OCI-LY1 (cell line): ENCODE measurements around the gene SH3RF3.

Experiments
- H2AFZ ChIP-seq: fragments of 200-600 bp; sonication (generic), shearing (Covaris generic); 2 replicates; pipeline ENCODE4 v1.6.0; 2014; ENCODE audit warnings: antibody characterized with exemption, mild to moderate bottlenecking, low read length
- H3F3A ChIP-seq: fragments of 200-600 bp; sonication (generic), shearing (Covaris generic); 2 replicates; pipeline ENCODE4 v1.6.0; 2014; ENCODE audit warnings: mild to moderate bottlenecking, antibody characterized with exemption, low read length, moderate library complexity; ENCODE audit not compliant: insufficient read depth
- H3K27ac ChIP-seq: fragments of 200-600 bp; sonication (generic); 2 replicates; pipeline ENCODE4 v1.5.1; 2014; ENCODE audit warnings: low read length, mixed run types, mild to moderate bottlenecking, low read depth; ENCODE audit not compliant: poor library complexity, severe bottlenecking
- H3K27me3 ChIP-seq: fragments of 200-600 bp; sonication (generic); 2 replicates; pipeline ENCODE4 v1.6.0; 2014; ENCODE audit warnings: antibody characterized with exemption, mild to moderate bottlenecking, low read length, moderate library complexity; ENCODE audit not compliant: insufficient read depth
- H3K36me3 ChIP-seq: fragments of 200-600 bp; sonication (generic); 2 replicates; pipeline ENCODE4 v1.6.1; 2014; ENCODE audit warnings: mild to moderate bottlenecking, antibody characterized with exemption, low read length, moderate library complexity, mixed read lengths; ENCODE audit not compliant: insufficient read depth
- H3K4me1 ChIP-seq: fragments of 200-600 bp; sonication (generic); 2 replicates; pipeline ENCODE4 v1.5.1; 2014; ENCODE audit warnings: mild to moderate bottlenecking, low read length, moderate library complexity; ENCODE audit not compliant: insufficient read depth, severe bottlenecking
- H3K4me2 ChIP-seq: fragments of 200-600 bp; sonication (generic), shearing (Covaris generic); 2 replicates; pipeline ENCODE4 v1.6.1; 2014; ENCODE audit warnings: low read length
- H3K4me3 ChIP-seq: fragments of 200-600 bp; sonication (generic); 2 replicates; pipeline ENCODE4 v1.5.1; 2014; ENCODE audit warnings: low read length, low read depth, mild to moderate bottlenecking, mixed read lengths; ENCODE audit not compliant: poor library complexity, severe bottlenecking
- H3K79me2 ChIP-seq: fragments of 200-600 bp; shearing (Covaris generic); 2 replicates; pipeline ENCODE4 v1.6.1; 2016; ENCODE audit warnings: mixed run types, low read length, mixed read lengths; ENCODE audit not compliant: insufficient read depth
- H3K9ac ChIP-seq: fragments of 200-600 bp; sonication (generic), shearing (Covaris generic); 2 replicates; pipeline ENCODE4 v1.6.1; 2014; ENCODE audit warnings: mild to moderate bottlenecking, low read length, mixed read lengths
- H3K9me2 ChIP-seq: fragments of 200-600 bp; sonication (generic), shearing (Covaris generic); 2 replicates; pipeline ENCODE4 v1.6.1; 2014; ENCODE audit warnings: low read depth, mild to moderate bottlenecking, low read length, mixed read lengths
- H3K9me3 ChIP-seq: fragments of 200-600 bp; shearing (Covaris generic); 2 replicates; pipeline ENCODE4 v1.6.1; 2014; ENCODE audit warnings: low read length, mixed read lengths
- H4K20me1 ChIP-seq: fragments of 200-600 bp; sonication (generic), shearing (Covaris generic); 2 replicates; pipeline ENCODE4 v1.6.0; 2016; ENCODE audit warnings: mild to moderate bottlenecking, low read length; ENCODE audit not compliant: insufficient read depth
- CTCF ChIP-seq: fragments of 200-600 bp; sonication (generic), shearing (Covaris generic); IDR thresholded peaks from 2 replicates; pipeline ENCODE4 v1.5.1; 2017; ENCODE audit warnings: mild to moderate bottlenecking, antibody characterized with exemption, low read length, moderate library complexity, mixed read lengths
- EZH2 ChIP-seq: fragments of 200-600 bp; sonication (generic), shearing (Covaris generic); IDR thresholded peaks from 2 replicates; pipeline ENCODE4 v1.8.0; 2017; ENCODE audit warnings: borderline replicate concordance, mixed run types, mild to moderate bottlenecking, antibody characterized with exemption, low read length, moderate library complexity, mixed read lengths

SH3RF3 gene

GRCh38 chr2:109438146-109438545, 309.1 kb downstream of the SH3RF3 start:
- Histone ChIP-seq H3K9me3 (peaks cover 3% of the 10 kb centered on the region; the same call in 1 of the 2 replicates), H4K20me1 (no peaks in the 10 kb centered on the region), H3K4me2 (no peak overlapping the region), H3K36me3 (no peaks in the 10 kb centered on the region), H3K4me1 (no peaks in the 10 kb centered on the region), H2AFZ (no peak overlapping the region), H3F3A (no peaks in the 10 kb centered on the region), H3K79me2 (no peaks in the 10 kb centered on the region), H3K27me3 (peaks cover 8% of the 10 kb centered on the region), H3K27ac (no peak overlapping the region), H3K9ac (no peak overlapping the region), H3K4me3 (no peak overlapping the region), H3K9me2 (no peaks in the 10 kb centered on the region)
- TF ChIP-seq EZH2 (no peak), CTCF (no peak)

- H3K9me2 ChIP-seq: no peaks in the 10 kb centered on the region
- H3K4me2 ChIP-seq: no peak overlapping the region
- H3K27ac ChIP-seq: no peak overlapping the region
- peaks cover 3% of the 10 kb centered on the region; the same call in 1 of the 2 replicates for H3K9me3 ChIP-seq
- no peak overlapping the region for H2AFZ ChIP-seq
- TF ChIP-seq EZH2: no peak
- TF ChIP-seq CTCF: no peak
- H3K4me3 ChIP-seq: no peak overlapping the region
- no peaks in the 10 kb centered on the region for H3K4me1 ChIP-seq
- peaks cover 6% of the 10 kb centered on the region for H3K27me3 ChIP-seq
- H3K36me3 ChIP-seq: no peaks in the 10 kb centered on the region
- H3F3A ChIP-seq: no peaks in the 10 kb centered on the region
- H4K20me1 ChIP-seq: no peaks in the 10 kb centered on the region
- H3K9ac ChIP-seq: no peak overlapping the region
- no peaks in the 10 kb centered on the region for H3K79me2 ChIP-seq
Measured at GRCh38 chr2:109438773-109439389, 309.9 kb downstream of the SH3RF3 start.

GRCh38 chr2:109439390-109439786, 310.4 kb downstream of the SH3RF3 start:
- Histone ChIP-seq H3K9me2 (no peaks in the 10 kb centered on the region), H3K27ac (no peak overlapping the region), H3K4me2 (no peak overlapping the region), H3F3A (no peaks in the 10 kb centered on the region), H3K4me3 (no peak overlapping the region), H4K20me1 (no peaks in the 10 kb centered on the region), H3K4me1 (no peaks in the 10 kb centered on the region), H3K79me2 (no peaks in the 10 kb centered on the region), H3K9me3 (peaks cover 3% of the 10 kb centered on the region; the same call in 1 of the 2 replicates), H2AFZ (no peak overlapping the region), H3K36me3 (no peaks in the 10 kb centered on the region), H3K9ac (no peak overlapping the region), H3K27me3 (peaks cover 4% of the 10 kb centered on the region)
- TF ChIP-seq CTCF (no peak), EZH2 (no peak)
